ENCODE results near the gene TAF11L4. TPM values are rescaled to one million over a fixed set of nuclear protein-coding genes. Genes with fewer than 3 reads are reported as not detected.
"Not testable (repeated sequence)": the region's sequence is repeated elsewhere in the genome, so short reads cannot be mapped to it uniquely, and the experiment has no call there.

Gene TAF11L4
- total RNA-seq, 3 donors from 2014 or later (not counting 1 experiment from before 2014, with no cell fraction given), result not detected

- WGBS (ENCODE audit: insufficient coverage), result 86% methylated on average over 7 of the region's 14 CpGs
- H3K9me3 Mint-ChIP-seq; ATAC-seq; H3K27me3 ChIP-seq (ENCODE audit: control insufficient read depth, insufficient read depth, low read length); H3K36me3 Mint-ChIP-seq; intact Hi-C loops (cut with micrococcal nuclease); H3K27ac Mint-ChIP-seq; H3K4me1 ChIP-seq (ENCODE audit: control insufficient read depth, insufficient read depth, low read length); DNase-seq; H3K27me3 Mint-ChIP-seq (ENCODE audit: low read depth in 2 of 2); H3K4me1 Mint-ChIP-seq; H3K27ac ChIP-seq (ENCODE audit: low read length); H3K4me3 Mint-ChIP-seq; H3K36me3 ChIP-seq (ENCODE audit: control insufficient read depth, insufficient read depth, low read length); H3K4me3 ChIP-seq (ENCODE audit: low read length); H3K9me3 ChIP-seq (ENCODE audit: control insufficient read depth, insufficient read depth, low read length): not testable (repeated sequence)
Observed at GRCh38 chr5:17519508-17519907, 2.1 kb upstream of the TAF11L4 start.

DNA sequence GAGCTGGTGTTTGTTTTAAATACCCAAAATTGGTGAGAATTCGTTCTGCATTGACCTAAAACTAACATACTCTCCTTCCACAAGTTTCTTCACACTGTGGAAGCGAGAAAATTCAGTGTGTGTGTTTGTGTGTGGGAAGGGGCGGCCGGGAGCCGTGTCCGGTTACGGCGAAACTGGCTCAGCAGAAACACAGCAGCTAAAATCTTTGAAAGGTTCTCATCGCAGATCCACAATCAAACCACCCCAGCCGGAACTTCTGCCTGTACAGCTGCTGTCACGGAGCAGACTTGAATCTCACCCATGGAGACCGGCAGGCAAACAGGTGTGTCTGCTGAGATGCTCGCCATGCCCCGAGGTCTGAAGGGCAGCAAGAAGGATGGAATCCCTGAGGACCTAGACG, 3.3 kb downstream of the TAF11L4 start, which contains the start of gene TAF11L5:
TSS of gene TAF11L5 (plus strand) at position 301 of the 400 bp plus-strand sequence.
- H3K4me3 Mint-ChIP-seq; H3K27me3 ChIP-seq (ENCODE audit: control insufficient read depth, insufficient read depth, low read length); DNase-seq; intact Hi-C loops (cut with micrococcal nuclease); H3K9me3 Mint-ChIP-seq; H3K27ac ChIP-seq (ENCODE audit: low read length); H3K4me3 ChIP-seq (ENCODE audit: low read length); H3K27me3 Mint-ChIP-seq (ENCODE audit: low read depth in 2 of 2); ATAC-seq; H3K27ac Mint-ChIP-seq; H3K36me3 Mint-ChIP-seq; H3K36me3 ChIP-seq (ENCODE audit: control insufficient read depth, insufficient read depth, low read length); H3K4me1 Mint-ChIP-seq; H3K9me3 ChIP-seq (ENCODE audit: control insufficient read depth, insufficient read depth, low read length); H3K4me1 ChIP-seq (ENCODE audit: control insufficient read depth, insufficient read depth, low read length): not testable (repeated sequence)
- no CpG with 5 or more reads among the region's 15 CpGs for WGBS (ENCODE audit: insufficient coverage)

- DNase-seq, result peak; percentile 11 to 18
- intact Hi-C loops (cut with micrococcal nuclease); H3K27ac ChIP-seq (ENCODE audit: low read length); H3K9me3 Mint-ChIP-seq; H3K9me3 ChIP-seq (ENCODE audit: control insufficient read depth, insufficient read depth, low read length); H3K4me3 Mint-ChIP-seq; H3K27ac Mint-ChIP-seq; H3K36me3 Mint-ChIP-seq; H3K4me3 ChIP-seq (ENCODE audit: low read length); ATAC-seq; H3K36me3 ChIP-seq (ENCODE audit: control insufficient read depth, insufficient read depth, low read length); H3K4me1 Mint-ChIP-seq; H3K27me3 ChIP-seq (ENCODE audit: control insufficient read depth, insufficient read depth, low read length); H3K27me3 Mint-ChIP-seq (ENCODE audit: low read depth in 2 of 2); H3K4me1 ChIP-seq (ENCODE audit: control insufficient read depth, insufficient read depth, low read length): not testable (repeated sequence)
- 95% methylated on average over 6 of the region's 17 CpGs for WGBS (ENCODE audit: insufficient coverage)
Observed at GRCh38 chr5:17526504-17526903, 4.9 kb downstream of the TAF11L4 start.

GRCh38 chr5:17528369-17528768, 6.8 kb downstream of the TAF11L4 start, which contains the start of gene TAF11L6:
TSS of gene TAF11L6 (plus strand) at chr5:17528669.
- H3K36me3 ChIP-seq (ENCODE audit: control insufficient read depth, insufficient read depth, low read length); H3K36me3 Mint-ChIP-seq; H3K27me3 ChIP-seq (ENCODE audit: control insufficient read depth, insufficient read depth, low read length); DNase-seq; H3K9me3 Mint-ChIP-seq; H3K4me1 ChIP-seq (ENCODE audit: control insufficient read depth, insufficient read depth, low read length); H3K4me3 ChIP-seq (ENCODE audit: low read length); H3K4me3 Mint-ChIP-seq; H3K27me3 Mint-ChIP-seq (ENCODE audit: low read depth in 2 of 2); H3K9me3 ChIP-seq (ENCODE audit: control insufficient read depth, insufficient read depth, low read length); H3K27ac ChIP-seq (ENCODE audit: low read length); H3K4me1 Mint-ChIP-seq; H3K27ac Mint-ChIP-seq; intact Hi-C loops (cut with micrococcal nuclease); ATAC-seq: not testable (repeated sequence)
- no CpG with 5 or more reads among the region's 15 CpGs for WGBS (ENCODE audit: insufficient coverage)

Other genes with a start within 250 kb of the TAF11L4 start
- gene TAF11L2, start 23.6 kb upstream of the TAF11L4 start, total RNA-seq, result not detected
- not detected for gene TAF11L3, start 3.4 kb upstream of the TAF11L4 start, total RNA-seq
- not detected for gene TAF11L5, start 3.4 kb downstream of the TAF11L4 start, total RNA-seq
- not detected for gene TAF11L6, start 6.9 kb downstream of the TAF11L4 start, total RNA-seq
- not detected for gene TAF11L7, start 64.0 kb downstream of the TAF11L4 start, total RNA-seq
- not detected for gene TAF11L8, start 69.2 kb downstream of the TAF11L4 start, total RNA-seq
- not detected for gene TAF11L9, start 72.6 kb downstream of the TAF11L4 start, total RNA-seq
- not detected for gene TAF11L10, start 76.0 kb downstream of the TAF11L4 start, total RNA-seq
- gene TAF11L11, start 82.4 kb downstream of the TAF11L4 start, total RNA-seq, result not detected
- gene TAF11L12, start 88.6 kb downstream of the TAF11L4 start, total RNA-seq, result not detected
- not detected for gene TAF11L13, start 110.3 kb downstream of the TAF11L4 start, total RNA-seq
- not detected for gene TAF11L14, start 112.7 kb downstream of the TAF11L4 start, total RNA-seq

Data from natural killer cell (primary cell).